NCI-H460 (cell line): ENCODE data around the gene TERF2IP. TPM values are rescaled to one million over a fixed set of nuclear protein-coding genes. Genes with fewer than 3 reads are reported as not detected.

Experiments used
- DNase-seq: peaks from one replicate; pipeline ENCODE4 v3.0.0-alpha.2; 2016; ENCODE audit warnings: low read depth; ENCODE audit errors: extremely low read depth
- polyA plus RNA-seq: library from polyadenylated mRNA; depleted of rRNA; stranded (reverse); fragments of >200 nt; gene quantifications from 2 replicates; pipeline ENCODE4 v1.2.3, GENCODE V29; 2014; cell fraction: nucleus; rRNA removed
- total RNA-seq: library from RNA; depleted of rRNA; stranded (reverse); fragments of >200 nt; shearing (Covaris generic); gene quantifications from 2 replicates; pipeline ENCODE4 v1.2.3, GENCODE V29; 2014; rRNA removed

TERF2IP gene, protein sequence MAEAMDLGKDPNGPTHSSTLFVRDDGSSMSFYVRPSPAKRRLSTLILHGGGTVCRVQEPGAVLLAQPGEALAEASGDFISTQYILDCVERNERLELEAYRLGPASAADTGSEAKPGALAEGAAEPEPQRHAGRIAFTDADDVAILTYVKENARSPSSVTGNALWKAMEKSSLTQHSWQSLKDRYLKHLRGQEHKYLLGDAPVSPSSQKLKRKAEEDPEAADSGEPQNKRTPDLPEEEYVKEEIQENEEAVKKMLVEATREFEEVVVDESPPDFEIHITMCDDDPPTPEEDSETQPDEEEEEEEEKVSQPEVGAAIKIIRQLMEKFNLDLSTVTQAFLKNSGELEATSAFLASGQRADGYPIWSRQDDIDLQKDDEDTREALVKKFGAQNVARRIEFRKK
- total RNA-seq, result 24.6 and 27.9 TPM in 2 replicates
- polyA plus RNA-seq, result 31.8 and 37.8 TPM in 2 replicates

GRCh38 chr16:75647492-75648264, at the start of gene TERF2IP, which contains the start of gene KARS1:
Gene TERF2IP, plus strand, starts transcription at chr16:75647773. Its CDS starts 110 bp downstream, at chr16:75647883.
Gene KARS1, minus strand, starts transcription at chr16:75647665. Its CDS starts 26 bp downstream, at chr16:75647639.
- peak; percentile 86 for DNase-seq

GRCh38 chr16:75599452-75600277, 47.9 kb upstream of the TERF2IP start:
- no peak for DNase-seq

DNA sequence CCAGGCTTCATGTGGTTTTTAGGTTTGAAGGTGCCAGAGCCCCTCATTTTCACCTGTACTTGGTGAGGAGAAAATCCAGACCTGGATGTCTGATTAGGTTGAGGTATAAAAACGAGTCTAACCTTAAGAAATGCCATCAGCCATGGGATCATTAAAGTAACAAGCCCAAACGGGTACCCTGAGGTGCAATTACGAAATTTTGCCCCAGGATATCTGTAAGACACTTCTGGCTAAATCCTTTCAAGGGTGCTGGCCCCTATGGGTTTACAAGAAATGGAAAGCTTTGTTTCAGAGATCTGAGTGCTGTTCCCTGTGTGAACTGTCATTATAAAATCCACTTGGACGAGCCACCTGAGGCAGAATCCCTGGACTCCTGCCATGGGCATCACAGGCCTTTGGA, 44.3 kb upstream of the TERF2IP start:
- no peak for DNase-seq

- DNase-seq, result no peak
These were observed 41.1 kb upstream of the TERF2IP start for GRCh38 chr16:75606507-75606906.

GRCh38 chr16:75614066-75614897, 33.3 kb upstream of the TERF2IP start:
- no peak for DNase-seq

DNA sequence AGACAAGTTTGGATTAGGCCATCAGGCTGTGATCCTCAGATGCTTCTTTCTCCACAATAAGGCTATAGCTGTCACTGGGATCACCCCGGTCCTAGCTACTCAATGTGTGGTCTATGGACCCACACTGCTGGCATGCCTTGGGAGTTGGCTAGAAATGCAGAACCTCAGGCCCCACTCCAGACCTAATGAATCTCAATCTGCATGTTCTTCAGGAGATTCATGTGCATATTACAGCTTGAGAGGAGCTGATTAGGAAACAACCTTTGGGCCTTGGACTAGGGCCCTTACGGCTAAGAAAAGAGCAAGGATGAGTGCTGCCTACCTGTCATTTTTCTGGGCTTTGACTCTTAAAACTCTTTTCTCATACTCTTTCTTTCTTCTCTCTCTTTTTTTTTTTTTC, 32.0 kb upstream of the TERF2IP start:
- no peak for DNase-seq

DNA sequence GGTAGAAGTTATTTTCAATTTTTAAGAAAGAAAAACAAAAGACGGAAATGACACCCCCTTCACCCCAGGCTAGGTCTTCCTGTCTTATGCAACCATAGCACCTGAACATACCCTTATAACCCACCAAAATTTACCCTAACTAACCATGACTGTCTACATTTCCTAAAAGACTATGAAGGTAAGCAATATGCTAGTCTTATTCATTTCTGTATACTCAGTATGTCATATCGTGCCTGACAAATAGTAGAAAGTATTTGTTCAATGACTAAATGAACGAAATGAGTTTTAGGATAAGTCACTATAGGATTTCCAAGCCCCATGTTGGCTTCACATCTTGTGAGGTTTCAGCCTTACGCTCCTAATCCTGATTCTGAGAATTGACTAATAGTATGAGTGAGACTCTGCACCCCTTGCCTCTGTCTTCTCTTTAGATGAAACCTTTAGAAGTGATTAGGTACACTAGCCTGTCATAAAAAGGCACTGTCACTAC, 31.0 kb upstream of the TERF2IP start:
- no peak for DNase-seq

DNA sequence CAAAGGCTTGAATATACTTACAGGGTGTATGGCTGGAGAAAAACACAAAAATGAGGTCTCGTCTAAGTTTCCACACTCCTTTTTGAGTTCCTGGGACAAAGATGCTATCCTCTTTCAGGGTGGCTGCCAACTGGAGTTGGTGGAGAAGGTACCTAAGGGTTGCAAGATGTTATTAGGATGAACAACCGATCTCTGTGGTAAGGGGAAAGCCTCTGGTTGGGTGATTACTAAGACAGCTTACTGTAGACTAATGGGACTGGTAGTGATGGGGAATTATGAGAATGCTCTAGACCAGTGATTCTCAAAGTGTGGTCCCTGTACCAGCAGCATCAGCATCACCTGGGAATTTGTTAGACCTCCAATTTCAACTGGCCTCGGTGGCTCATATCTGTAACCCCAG, 30.5 kb upstream of the TERF2IP start:
- DNase-seq, result no peak

DNA sequence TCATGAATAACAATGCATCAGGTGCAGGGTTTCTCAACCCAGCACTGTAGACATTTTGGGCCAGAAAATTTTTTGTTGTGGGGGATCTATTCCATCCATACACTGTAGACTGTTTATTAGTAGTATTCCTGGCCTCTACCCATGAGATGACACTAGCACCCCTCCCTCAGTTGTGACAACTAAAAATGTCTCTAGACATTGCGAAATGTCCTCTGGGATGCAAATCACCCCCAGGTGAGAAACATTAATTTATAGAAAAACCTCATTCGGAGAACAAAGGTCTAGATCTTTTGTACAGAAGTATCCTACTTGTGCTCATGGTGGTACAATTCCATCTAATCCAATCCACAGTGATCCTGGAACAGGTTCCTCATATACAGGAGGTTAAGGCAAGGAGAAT, 28.8 kb upstream of the TERF2IP start:
- no peak for DNase-seq

DNA sequence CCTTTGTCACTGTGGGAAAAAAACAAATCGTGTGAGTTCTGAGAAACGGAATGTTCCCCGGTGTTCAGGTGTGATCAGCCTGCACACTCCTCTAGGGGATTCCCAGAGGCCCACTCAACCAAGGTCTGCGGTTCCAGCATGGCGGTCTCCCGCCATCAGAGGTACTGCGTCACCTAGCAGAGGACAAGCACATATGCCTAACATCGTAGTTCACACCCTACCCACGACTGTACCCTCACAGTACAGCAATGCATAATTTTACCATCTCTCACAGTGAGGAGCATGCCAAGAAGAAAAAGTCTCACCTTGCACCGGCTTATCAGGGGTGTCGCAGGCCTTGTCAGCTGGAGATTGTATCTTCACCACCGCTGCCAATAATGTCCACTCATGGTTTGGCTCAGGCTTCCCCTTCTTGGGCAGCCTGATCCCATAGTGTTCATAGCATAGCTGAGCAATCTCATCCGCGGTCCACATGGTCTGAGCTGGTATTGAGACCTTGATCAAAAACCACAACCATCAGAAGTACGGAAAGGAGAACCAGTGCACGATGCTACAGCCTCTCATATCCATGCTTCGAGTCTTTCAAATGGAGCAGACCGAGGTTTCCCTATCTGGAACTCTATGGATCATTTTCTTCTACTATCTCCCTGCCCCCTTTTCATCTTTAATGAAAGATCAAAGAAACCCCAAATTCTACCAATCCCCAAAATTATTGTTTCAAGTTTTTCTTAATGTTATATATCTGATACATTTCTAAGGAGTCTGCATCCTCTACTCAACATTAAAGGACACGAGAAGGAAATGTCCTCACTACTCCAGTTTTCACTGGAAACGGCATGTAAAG, 27.0 kb upstream of the TERF2IP start:
- DNase-seq, result no peak

- DNase-seq, result peak; percentile 25
These were observed 26.4 kb upstream of the TERF2IP start for GRCh38 chr16:75621170-75621477.

GRCh38 chr16:75622761-75623605, 24.6 kb upstream of the TERF2IP start, which contains the start of gene ADAT1:
Gene ADAT1, minus strand, starts transcription at chr16:75623281. Its CDS starts 2,482 bp downstream, at chr16:75620799.
- peak; percentile 93 for DNase-seq

GRCh38 chr16:75624921-75625334, 22.6 kb upstream of the TERF2IP start:
- no peak for DNase-seq

DNA sequence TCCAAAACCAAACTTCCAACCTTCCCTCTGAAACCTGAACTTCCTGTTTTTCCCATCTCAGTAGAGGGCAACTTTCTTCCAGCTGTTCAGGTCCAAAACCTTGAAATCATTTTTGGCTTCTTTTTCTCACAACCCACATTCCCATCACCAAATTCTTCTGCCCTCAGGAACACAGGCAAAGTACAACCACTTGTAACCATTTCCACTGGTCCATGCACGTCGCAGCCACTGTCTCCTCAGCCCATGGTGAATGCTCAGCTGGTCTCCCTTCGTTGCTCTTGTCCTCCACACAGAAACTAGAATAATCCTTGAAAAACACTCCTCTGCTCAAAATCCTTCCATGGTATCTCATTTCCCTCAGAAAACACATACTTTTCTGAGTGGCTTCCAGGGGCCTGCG, 20.8 kb upstream of the TERF2IP start:
- DNase-seq, result no peak

DNA sequence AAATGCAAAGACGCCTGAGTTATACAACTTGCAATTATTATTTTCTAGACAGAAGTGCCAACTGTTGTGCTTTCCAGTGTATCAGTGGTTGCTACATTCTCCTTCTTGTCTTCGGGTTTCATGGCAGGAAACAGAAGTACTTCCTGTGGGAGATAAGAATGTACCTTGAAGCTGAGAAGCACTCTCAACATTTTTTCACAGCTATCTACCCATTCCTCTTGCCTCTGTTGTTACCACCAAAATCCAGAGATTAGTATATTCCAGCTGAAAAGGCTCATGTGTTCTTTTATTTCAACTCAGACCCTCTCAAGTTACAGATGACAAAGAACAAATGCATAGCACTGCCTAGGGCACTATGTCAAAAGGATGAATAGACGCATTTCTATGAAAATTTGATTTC, 19.7 kb upstream of the TERF2IP start:
- no peak for DNase-seq

DNA sequence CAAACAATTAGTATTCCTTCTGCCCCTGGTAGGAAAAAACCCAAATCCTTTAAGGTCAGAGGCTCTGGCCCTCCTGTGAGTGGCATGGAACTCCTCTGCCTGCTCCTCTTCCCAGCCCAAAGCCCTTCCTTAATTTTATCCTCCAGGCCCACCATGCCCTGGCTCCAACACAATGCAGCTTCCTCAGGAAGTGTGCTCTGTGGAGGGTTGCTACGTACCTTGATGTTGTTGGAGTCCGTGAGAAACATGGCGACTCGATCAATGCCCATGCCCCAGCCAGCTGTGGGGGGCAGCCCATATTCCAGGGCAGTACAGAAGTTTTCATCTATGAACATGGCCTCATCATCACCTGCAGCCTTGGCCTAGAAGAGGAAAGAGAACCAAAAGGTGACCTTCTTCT, 19.2 kb upstream of the TERF2IP start:
- DNase-seq, result no peak

DNA sequence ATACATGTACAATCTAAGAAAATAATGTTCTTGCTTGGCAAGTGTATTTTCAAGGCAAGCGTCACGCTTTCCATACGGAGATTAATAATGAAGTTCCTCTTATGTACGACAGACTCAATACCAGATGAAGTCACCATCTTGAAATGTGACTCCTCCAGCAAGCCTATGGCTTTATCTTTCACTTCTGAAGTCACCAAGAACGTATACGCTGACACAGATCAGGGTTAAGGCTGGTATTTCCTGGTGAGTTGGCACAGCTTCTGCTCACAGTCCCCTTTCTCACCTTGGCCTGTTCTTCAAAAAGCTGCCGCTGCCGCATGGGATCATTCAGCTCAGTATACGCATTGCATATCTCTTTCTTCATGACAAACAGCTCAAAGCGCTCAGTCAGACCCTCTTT, 18.4 kb upstream of the TERF2IP start:
- DNase-seq, result no peak

- DNase-seq, result no peak
These were observed 17.5 kb upstream of the TERF2IP start for GRCh38 chr16:75630052-75630451.
